ENCODE measurements around the gene TYW5.
A peak's percentile ranks its signal among the peaks of the same experiment; 100 is the strongest.

Gene TYW5, protein sequence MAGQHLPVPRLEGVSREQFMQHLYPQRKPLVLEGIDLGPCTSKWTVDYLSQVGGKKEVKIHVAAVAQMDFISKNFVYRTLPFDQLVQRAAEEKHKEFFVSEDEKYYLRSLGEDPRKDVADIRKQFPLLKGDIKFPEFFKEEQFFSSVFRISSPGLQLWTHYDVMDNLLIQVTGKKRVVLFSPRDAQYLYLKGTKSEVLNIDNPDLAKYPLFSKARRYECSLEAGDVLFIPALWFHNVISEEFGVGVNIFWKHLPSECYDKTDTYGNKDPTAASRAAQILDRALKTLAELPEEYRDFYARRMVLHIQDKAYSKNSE

DNA sequence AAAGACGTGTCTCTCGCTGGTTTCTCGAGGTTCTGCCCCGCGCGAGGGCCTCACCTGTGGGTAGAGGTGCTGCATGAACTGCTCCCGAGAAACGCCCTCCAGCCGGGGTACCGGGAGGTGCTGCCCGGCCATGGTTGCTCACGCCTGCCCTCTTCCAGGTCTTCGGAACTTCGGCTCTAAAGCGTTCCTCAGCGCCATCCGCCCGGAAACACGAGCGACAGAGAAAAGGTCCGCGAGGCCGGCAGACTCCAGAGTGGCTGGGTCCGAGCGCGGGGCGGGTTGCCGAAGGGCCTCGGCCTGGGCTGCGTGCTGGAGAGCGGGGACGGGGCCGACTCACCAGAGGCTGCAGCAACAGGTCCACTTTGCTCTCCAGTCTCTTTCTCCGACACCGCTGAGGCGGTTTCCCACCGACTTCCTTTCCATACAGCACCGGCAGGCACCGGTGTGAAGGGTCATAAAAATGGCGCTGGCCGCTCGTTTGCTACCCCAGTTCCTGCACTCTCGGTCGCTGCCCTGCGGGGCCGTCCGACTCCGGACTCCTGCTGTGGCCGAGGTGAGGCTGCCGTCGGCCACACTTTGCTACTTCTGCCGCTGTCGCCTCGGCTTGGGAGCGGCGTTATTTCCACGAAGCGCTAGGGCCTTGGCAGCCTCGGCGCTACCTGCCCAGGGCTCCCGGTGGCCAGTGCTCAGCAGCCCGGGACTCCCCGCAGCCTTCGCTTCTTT, at the start of gene TYW5, which contains the start of gene MAIP1:
Gene TYW5 (minus strand): TSS at position 153 of the 723 bp plus-strand sequence. CDS start 21 bp downstream, at position 132.
Gene MAIP1 (plus strand): TSS at position 244 of the 723 bp plus-strand sequence. CDS start 217 bp downstream, at position 461.
- peak; percentile 66 for DNase-seq

DNA sequence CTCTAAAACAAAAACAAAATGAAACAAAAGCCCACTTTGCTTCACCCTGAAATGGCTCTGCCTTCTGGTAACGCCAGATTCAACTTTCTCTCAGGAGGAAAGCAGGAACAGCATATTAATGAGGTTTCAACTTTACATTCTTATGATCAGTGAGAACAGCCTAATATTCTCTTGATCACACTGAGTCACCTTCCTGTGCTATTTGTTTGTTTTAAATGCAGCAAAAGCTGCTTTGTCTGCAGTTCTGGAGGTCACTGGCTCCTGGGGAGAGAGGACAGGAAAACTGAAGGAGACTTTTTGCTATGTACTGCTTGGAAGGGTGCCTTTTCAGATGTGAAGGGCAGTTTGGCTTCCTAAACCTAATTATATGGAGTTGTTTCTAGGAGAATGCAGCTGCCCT, 48.2 kb upstream of the TYW5 start:
- no peak for DNase-seq

DNA sequence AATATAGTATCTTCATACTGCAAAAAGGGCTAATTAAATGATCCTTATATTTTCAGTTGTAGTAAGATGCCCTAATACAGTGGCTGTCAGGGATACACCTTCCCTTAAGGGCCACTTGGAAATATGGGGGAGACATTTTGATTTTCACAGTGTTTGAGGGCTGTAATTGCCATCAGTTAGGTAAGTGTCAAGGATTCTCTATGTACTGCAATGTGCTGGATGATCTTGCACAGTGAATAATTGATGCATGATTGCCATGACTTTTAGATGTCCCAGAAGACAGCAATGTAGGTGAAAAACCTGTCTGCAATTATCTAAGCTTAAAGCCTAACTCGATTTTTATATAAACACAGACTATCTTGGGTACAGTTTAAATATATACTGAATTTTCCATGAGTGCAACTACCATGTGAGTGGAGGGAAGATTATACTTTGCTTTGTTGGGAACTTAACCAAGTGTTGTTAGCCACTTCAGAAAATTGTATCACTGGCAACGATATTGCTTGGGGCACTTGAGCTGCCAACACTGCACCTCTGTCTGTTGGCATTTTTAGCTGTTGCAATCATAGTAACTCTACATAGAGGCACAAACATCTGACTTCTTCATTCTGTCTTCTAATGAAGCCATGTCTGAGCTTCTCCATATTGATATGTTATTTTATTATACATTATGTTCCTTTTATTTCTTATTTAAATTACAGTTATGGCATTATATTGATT, 45.3 kb upstream of the TYW5 start:
- no peak for DNase-seq

DNA sequence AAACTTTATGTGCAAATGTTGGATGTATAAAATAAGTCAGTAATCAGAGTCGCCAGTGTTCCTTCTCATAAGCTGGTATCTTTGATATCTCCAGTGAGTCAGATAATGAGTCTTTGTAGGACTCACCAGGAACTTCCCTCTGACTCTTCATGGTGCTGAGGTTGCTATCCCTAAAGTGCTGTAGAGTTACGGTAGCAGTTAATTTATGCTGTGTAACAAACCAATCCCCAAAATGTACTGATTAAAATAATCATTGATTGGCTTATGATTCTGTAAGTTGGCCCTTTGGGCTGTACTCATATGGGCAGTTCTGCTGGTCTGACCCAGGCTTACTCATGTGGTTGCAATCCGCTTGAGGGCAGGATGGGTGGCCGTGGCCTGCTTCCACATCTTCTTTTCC, 43.9 kb upstream of the TYW5 start:
- no peak for DNase-seq

- no peak for DNase-seq
Measured at GRCh38 chr2:199997296-199997695, 42.0 kb upstream of the TYW5 start.

DNA sequence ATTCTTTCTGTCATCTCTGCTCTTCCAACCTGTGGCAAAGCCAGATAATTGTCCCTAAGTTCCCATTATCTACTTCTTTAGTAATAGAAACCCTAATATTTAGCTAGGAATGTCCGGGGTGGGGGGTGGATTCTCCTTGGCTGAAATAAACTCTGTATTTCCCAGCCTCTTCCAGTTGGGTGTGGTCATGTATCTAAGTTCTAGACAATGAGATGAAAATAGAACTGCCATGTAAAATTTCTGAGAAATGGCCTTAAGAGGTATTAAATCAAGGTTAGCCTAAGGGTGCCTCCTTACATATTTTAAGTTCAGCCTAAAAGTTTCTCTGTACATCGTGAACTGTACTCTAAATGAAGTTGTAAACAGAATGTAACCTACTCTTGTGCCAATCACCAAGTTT, 39.6 kb upstream of the TYW5 start:
- DNase-seq: no peak

DNA sequence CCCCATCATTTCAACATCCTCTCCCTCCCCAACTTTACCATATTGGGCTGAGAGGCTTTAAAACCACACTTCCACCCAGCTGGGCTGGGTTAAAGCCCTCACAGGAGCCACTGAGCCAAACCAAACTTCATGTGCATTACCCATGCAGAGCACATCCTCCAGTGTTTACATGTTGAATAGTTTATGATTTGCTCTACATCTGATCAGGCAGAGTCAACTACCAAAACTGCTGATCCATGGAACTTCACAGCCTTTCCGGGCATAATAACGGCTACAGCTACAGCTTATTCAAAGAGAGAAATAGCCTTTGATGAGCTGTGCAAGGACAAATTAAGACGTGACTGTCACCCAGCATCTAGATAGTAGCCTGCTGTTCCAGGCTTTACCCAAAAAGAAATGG, 39.1 kb upstream of the TYW5 start:
- DNase-seq: no peak

DNA sequence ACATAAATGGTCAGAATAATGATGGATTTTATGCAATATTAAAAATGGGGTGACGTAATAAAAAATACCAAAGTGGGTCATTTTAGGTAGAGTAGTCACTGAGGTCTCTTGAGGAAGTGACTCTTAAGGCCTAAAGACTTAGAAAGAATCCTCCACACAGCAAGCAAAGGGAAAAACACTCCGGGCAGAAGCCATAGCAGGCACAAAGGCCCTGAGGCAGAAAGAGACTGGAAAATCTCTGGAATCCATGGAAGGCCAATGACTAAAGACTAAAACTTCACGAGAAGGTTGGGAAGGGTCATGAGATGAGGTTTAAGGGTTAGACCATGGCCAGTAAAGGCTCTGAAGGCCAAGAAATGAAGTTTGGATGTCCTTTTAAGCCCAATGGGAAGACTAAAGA, 37.0 kb upstream of the TYW5 start:
- DNase-seq: no peak

DNA sequence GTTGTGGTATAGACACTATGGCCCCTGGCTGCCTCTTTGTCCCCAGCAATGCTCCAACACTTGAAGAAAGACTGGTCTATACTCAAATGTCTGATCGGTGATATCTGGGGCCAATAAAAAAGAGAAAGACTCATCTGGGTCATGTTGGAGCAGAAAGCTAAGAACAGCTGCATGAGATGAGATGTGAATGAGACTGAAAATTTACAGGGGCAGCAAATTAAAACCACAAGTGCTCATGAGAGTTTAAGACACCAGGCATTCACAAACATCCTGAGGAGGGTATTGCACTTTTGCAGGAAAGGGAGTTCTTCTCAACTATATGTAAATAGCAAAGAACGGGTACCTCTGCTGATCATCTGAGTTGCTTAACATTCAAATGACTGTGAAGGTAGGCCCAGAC, 36.4 kb upstream of the TYW5 start:
- no peak for DNase-seq

- DNase-seq: no peak
Measured at GRCh38 chr2:199989822-199990221, 34.5 kb upstream of the TYW5 start.

DNA sequence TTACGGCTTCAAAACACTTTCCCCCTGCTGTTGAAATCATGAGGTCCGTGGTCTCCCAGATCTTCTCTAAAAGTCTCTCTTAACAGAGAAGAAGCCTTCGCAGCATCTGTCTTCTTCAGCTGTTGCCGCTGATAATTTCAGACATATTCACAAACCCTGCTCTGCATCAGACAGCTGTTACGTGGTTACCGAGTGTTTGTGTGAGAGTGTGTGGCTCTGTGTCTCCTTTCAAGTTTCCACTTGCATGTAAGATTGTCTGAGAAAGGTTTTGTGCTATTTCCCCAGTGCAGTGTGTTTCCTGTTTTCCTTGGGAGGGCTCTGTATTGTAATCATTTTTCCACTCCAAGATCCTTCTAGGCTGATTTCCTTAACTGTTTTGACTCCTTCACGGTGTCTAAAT, 32.9 kb upstream of the TYW5 start:
- DNase-seq: no peak

- no peak for DNase-seq
Measured at GRCh38 chr2:199987586-199987985, 32.3 kb upstream of the TYW5 start.

DNA sequence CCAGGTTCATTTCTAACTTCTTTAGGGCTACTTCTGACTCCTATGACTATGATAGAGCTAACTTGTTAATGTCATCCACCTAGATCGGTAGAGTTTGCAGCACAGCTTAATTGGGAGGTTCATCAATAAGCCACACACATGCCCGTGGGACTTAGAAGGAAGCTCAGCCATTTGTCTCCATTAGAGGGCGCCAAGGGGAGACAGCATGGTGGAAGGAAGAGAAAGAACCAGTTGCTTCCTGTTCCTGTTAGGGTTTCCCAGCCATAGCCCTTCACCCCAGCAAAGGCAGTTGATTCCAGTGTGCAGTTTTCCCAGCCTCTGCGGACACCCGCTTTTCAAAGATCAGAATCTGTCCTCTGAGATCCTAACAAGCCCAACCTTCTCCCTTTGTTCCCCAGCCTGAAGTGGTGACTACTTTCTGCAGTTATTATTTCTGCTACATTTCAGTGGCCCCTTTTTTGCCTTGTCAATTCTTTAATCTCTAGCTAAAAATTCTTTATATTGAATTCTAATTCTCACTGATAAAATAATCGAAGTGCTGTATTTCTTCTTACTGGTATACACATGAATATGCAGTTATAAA, 30.4 kb upstream of the TYW5 start:
- peak; percentile 16 for DNase-seq

DNA sequence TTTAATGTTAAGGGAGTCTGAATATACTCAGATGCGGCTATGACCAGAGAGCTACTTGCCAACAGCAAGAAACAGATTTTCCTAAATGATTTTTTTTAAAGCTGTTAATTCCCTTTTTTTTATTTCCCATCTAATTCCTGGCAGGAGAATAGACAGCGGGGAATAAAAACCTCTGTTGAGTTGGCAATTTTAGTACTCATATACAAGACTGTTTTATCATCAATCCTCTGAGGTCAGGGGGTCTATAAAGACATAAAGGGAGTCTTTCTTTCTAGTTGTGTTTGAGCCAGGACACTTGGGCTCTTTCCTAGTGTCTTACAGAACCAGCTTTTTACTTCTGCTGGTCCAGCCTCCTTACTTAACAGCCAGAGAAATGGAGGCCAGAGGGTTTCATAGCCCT, 29.5 kb upstream of the TYW5 start:
- DNase-seq: no peak

GRCh38 chr2:199984159-199984558, 28.9 kb upstream of the TYW5 start:
- no peak for DNase-seq

GRCh38 chr2:199983534-199983933, 28.2 kb upstream of the TYW5 start:
- DNase-seq: no peak

GRCh38 chr2:199982126-199982843, 27.0 kb upstream of the TYW5 start:
- DNase-seq: no peak

DNA sequence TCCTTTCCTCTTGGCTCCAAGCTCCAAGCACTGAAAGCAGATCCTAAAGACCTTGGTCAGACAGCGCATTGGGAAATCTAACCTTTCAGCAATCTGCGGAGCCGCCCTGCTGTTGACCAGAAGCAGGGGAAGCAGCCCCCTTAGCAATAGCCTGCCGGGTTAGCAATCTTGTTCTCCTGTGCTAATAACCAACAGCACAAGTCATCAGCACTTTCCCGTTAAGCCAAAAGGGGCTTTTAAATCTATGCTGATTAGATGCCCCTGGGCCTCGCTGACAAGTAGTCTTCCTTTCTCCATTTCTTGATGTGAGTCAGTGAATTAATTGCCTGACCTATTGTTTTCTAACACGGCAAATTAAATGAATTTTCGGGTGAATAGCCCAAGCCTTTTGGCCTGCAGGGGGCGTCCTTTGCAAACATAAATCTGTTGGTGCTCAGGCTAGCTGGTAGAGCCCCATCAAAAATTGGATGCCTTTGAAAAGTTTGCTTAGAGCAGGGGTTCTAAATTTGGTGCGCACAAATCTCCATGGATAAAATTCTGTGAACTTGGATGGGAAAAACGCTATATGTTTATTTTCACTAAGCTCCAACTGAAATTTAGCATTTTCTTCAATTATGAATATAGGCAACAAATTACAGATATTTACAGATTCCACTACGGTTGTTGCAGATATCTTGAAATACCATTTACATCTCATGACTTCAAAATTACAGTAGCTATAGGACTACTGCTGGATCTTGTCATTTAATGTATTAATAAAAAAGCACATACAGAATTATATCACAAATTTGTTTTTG, 24.7 kb upstream of the TYW5 start:
- peak; percentile 74 for DNase-seq

- DNase-seq: no peak
Measured at GRCh38 chr2:199979398-199979797, 24.1 kb upstream of the TYW5 start.

DNA sequence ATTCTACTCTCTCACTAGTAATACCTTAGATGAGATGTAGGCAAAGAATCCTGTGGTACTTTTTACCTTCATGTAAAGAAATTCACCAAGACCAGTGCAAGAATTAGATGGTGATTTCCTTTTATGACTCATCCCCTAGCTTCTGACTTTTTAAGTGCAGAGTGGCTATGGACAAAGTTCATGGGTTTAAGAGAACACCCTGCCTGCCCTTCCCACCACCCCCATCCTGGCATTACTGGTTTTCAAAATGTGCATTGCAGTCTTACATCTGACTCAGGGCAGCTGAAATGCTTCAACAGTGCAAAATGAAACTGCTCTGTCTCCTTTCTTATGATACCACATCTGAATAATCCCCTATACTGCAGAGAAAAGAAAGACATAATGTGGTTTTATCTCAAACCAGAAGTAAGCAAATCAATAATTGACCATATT, 22.7 kb upstream of the TYW5 start:
- no peak for DNase-seq

DNA sequence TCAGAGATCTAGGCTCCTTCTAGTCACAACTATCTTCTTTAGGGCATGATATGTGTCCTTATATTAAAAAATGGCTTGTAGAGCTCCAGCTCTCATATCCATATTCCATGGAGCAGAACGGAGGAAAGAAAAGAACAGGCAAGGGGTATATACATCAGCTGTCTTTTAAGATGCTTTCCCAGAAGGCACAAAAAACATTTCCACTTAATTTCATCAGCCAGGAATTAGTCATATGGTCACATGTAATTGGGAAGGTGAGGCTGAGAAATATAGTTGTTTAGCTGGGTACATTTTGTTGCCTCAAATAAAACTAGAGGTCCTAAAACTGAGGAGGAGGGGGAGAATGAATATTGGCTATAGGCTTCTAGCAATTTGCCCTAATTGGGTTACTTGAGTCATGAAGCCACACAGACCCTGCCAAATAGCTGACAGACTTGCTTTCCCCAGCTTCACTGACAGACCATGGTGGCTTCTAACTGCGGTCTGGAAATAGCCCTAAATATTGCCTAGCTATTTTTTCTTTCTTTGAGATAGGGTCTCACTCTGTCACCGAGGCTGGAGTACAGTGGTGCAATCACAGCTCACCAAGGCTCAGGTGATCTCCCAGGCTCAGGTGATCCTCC, 20.1 kb upstream of the TYW5 start:
- DNase-seq: no peak
